Amniotic stem cell (primary cell): ENCODE results near the gene DNAJB12.

Source experiments
- DNase-seq: peaks from one replicate; lab custom pipeline; 2025; lab: John Stamatoyannopoulos, UW

Gene DNAJB12

GRCh38 chr10:72291019-72291532, 63.6 kb downstream of the DNAJB12 start:
- no peak for DNase-seq

- no peak for DNase-seq
Observed at GRCh38 chr10:72285972-72286521, 68.7 kb downstream of the DNAJB12 start.

GRCh38 chr10:72283131-72283530, 71.6 kb downstream of the DNAJB12 start:
- DNase-seq = no peak
